Right ventricle myocardium inferior (tissue), 1 donor: Measurements from ENCODE around the gene TRIOBP. TPM values are rescaled to one million over a fixed set of nuclear protein-coding genes. Genes with fewer than 3 reads are reported as not detected.
A peak's percentile ranks its signal among the peaks of the same experiment; 100 is the strongest.
"Not testable (repeated sequence)": the region's sequence is repeated elsewhere in the genome, so short reads cannot be mapped to it uniquely, and the experiment has no call there.

ENCODE experiments used
- ATAC-seq: fragments of 200-7000 bp; cut with Tn5 transposase; one replicate; pipeline ENCODE4 v1.9.1; 2020; ENCODE audit warnings: mild to moderate bottlenecking, moderate library complexity
- DNase-seq: peaks from one replicate; pipeline ENCODE4 v3.0.0; 2021; ENCODE audit errors: missing footprints
- intact Hi-C: fragments of 100-400 bp; cut with DNase I; formaldehyde crosslinking; loops from one replicate; pipeline ENCODE4 v1.11.0; 2022
- total RNA-seq: library from RNA; stranded (reverse); fragmentation: NEBNext Ultra II Directional; extraction: Animal tissue kit (Norgen Biotek cat#: 25700); gene quantifications from one replicate; pipeline ENCODE4 v1.2.1, GENCODE V29; 2021
- donor health status: DM: no; HTN: yes; CAD: no; lungs with severe emphysema.

Gene TRIOBP
- total RNA-seq, 1 donor from 2014 or later, result 90.1 TPM

DNA sequence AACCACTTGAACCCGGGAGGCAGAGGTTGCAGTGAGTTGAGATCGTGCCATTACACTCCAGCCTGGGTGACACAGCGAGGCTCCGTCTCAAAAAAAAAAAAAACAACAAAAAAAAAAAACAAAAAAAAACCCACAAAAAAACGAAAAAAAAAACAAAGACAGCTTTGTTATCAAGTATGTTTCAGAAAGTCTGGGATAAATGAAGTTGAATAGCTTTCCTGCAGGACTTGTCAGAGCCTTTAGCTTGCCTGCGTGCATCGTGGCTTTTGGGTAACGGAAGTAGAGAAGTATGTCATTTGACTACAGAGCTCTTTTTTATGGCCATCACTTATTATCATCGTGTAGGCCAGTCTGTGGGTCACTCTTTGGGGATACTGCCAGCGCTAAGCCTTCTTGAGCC, 14.6 kb downstream of the TRIOBP start:
- ATAC-seq (no peak), DNase-seq (no peak)
- intact Hi-C loops, result no loop called here

DNA sequence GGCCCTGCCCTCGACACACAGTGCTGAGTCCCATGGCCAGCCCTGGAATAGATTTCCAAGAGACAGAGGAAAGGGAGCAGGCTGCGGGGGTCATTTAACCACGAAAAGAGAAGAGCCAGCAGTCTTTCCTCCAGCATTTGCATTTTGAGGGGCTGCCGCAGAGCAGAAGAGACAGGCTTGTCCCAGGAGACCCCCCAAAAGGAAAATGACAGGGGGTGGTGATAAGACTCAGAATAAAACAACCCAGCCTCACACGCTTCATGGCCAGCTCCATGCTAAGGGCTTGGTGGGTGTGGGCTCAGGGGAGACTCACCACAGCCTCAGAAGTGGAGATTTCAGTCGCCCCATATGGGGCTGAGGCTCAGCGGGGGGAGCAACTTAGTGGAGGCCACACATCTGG, 16.9 kb downstream of the TRIOBP start:
- DNase-seq, result no peak
- intact Hi-C loops, result no loop called here

DNA sequence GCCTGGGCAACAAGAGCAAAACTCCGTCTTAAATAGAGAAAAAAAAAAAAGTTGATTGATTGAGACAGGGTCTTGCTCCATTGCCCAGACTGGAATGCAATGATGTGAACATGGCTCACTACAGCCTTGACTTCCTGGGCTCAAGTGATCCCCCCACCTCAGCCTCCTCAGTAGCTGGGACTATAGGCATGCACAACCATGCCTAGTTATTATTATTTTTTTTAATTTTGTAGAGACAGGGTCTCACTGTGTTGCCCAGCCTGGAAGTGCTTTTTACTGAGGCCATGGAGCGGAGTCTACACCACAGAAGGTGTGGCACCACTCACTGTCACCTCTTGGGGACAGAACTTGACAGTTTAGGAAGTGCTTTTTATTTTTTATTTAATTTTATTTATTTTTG, 17.8 kb downstream of the TRIOBP start:
- no peak for DNase-seq
- intact Hi-C loops, result no loop called here
- ATAC-seq, result no peak

More for the DNA sequence above, 16.9 kb downstream of the TRIOBP start:
- no peak for ATAC-seq

DNA sequence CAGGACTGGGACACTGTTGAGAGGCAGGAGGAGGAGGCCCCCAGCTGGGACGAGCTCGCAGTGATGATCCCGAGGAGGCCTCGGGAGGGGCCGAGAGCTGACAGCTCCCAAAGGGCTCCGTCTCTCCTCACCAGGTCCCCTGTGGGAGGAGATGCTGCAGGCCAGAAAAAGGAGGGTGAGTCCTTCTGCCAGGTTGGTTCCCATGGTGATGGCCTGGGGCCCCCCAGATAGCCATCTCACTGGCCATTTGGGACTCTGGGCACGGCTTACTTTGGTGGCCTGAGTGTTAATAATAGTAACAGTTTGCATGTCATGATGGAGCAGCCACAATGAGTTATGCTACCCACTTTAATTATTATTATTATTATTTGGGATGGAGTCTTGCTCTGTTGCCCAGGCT, 18.9 kb downstream of the TRIOBP start:
- ATAC-seq (no peak), DNase-seq (no peak)
- intact Hi-C loops, result no loop called here

DNA sequence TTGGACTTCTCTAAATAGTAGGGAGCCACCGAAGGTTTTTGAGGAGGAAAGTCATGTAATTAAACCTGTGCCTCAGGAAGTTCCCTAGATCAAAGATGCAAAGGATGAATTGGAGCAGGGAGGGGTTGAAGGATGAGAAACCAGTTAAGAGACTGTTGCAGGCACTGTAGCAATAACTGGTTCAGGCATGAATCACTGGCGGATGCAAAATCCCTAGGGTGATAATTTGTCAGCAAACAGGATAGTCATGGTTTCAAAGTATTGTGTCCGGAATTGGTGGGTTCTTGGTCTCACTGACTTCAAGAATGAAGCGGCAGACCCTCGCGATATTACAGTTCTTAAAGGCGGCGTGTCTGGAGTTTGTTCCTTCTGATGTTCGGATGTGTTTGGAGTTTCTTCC, 19.9 kb downstream of the TRIOBP start:
- DNase-seq (no peak), ATAC-seq (no peak)

DNA sequence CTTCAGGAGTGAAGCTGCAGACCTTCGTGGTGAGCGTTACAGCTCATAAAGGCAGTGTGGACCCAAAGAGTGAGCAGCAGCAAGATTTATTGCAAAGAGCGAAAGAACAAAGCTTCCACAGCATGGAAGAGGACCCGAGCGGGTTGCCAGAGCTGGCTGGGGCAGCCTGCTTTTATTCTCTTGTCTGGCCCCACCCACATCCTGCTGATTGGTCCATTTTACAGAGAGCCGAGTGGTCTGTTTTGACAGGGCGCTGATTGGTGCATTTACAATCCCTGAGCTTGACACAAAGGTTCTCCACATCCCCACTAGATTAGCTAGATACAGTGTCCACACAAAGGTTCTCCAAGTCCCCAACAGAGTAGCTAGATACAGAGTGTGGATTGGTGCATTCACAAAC, 20.4 kb downstream of the TRIOBP start:
- ATAC-seq, DNase-seq, intact Hi-C loops: not testable (repeated sequence)

More for the DNA sequence above, 19.9 kb downstream of the TRIOBP start:
- intact Hi-C loops, result no loop called here

DNA sequence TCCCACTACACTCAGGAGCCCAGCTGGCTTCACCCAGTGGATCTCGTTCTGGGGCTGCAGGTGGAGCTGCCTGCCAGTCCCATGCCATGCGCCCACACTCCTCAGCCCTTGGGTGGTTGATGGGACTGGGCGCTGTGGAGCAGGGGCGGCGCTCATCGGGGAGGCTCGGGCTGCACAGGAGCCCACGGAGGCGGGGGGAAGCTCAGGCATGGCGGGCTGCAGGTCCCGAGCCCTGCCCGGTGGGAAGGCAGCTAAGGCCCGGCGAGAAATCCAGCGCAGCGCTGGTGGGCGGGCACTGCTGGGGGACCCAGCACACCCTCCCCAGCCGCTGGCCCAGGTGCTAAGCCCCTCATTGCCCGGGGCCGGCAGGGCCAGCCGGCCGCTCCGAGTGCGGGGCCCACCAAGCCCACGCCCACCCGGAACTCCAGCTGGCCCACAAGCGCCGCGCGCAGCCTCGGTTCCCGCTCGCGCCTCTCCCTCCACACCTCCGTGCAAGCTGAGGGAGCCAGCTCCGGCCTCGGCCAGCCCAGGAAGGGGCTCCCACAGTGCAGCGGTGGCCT, 21.0 kb downstream of the TRIOBP start:
- DNase-seq, intact Hi-C loops, ATAC-seq: not testable (repeated sequence)

DNA sequence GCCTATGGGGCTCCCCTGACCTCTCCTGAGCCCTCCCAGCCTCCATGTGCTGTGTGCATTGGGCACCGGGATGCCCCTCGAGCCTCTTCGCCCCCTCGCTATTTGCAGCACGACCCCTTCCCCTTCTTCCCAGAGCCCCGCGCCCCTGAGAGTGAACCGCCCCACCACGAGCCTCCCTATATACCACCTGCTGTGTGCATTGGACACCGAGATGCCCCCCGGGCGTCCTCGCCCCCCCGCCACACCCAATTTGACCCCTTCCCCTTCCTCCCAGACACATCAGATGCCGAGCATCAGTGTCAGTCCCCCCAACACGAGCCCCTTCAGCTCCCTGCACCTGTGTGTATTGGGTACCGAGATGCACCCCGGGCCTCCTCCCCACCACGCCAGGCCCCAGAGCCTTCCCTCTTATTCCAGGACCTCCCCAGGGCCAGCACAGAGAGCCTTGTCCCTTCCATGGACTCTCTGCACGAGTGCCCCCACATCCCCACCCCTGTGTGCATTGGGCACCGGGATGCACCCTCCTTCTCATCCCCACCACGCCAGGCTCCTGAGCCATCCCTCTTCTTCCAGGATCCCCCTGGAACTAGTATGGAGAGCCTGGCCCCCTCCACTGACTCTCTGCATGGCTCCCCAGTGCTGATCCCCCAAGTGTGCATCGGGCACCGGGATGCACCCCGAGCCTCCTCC, 28.8 kb downstream of the TRIOBP start:
- ATAC-seq, result no peak
- no peak for DNase-seq
- intact Hi-C loops, result no loop called here

DNA sequence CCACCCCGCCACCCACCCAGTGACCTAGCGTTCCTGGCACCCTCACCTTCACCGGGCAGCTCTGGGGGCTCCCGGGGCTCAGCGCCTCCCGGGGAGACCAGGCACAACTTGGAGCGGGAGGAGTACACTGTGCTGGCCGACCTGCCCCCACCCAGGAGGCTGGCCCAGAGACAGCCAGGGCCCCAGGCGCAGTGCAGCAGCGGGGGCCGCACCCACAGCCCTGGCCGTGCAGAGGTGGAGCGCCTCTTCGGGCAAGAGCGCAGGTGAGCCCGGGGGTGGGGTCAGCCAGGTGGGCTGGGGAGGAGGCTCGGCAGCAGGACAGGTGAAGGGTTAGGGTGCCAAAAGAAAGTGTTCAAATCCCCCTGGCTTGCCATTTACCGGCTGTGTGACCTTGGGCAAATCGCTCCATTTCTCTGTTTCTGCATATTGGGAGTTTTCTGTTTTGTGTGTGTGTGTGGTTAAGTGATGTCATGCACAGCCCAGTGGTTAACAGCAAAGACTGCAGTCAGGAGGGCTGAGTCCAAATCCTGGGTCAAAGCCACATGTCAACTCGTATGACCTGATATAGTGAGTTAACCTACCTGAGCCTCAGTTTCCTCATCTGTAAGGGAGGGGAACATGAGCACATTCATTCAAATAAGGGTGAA, 29.5 kb downstream of the TRIOBP start:
- ATAC-seq, result no peak
- intact Hi-C loops, result no loop called here
- no peak for DNase-seq

DNA sequence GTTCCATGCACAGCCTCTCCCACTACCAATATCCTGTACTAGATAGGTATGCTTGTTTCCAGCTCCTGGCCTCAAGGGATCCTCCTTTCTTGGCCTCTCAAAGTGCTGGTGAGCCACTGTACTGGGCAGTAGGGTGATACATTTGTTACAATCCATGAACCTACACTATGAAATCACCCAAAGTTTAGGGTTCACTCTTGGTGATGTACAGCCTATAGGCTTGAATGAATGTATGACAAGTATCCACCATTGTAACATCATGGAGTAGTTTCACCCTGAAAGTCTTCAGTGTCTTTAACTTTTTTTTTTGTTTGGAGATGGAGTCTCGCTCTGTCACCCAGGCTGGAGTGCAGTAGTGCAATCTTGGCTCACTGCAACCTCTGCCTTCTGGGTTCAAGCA, 31.8 kb downstream of the TRIOBP start:
- no peak for ATAC-seq
- DNase-seq, result no peak
- intact Hi-C loops, result no loop called here

DNA sequence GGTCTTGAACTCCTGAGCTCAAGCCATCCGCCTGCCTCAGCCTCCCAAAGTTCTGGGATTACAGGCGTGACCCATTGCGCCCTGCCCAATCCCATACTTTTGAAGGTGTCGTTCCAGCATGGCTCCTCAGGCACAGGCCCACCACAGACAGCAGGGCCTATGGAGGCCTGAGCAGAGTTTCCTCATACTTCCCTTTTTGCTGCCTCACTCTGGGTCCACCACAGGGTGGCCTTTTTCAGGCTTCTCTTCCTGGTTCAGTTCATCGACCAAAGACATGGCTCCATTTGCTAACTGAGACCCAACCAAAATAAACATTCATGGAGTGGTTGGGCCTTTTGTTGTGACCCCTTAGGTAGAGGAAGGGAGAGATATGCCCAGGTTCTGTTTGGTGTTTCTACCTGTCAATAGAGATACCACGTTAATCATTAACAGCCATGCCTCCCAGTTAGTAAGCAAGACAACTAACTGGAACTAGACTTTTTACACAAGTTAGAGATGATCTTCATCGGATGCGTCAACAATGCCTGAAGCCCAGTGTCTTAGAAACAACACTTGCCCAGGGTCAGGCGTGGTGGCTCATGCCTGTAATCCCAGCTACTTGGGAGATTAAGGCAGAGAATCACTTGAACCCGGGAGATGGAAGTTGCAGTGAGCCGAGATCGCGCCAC, 35.1 kb downstream of the TRIOBP start:
- DNase-seq (no peak), ATAC-seq (no peak)
- intact Hi-C loops, result no loop called here

DNA sequence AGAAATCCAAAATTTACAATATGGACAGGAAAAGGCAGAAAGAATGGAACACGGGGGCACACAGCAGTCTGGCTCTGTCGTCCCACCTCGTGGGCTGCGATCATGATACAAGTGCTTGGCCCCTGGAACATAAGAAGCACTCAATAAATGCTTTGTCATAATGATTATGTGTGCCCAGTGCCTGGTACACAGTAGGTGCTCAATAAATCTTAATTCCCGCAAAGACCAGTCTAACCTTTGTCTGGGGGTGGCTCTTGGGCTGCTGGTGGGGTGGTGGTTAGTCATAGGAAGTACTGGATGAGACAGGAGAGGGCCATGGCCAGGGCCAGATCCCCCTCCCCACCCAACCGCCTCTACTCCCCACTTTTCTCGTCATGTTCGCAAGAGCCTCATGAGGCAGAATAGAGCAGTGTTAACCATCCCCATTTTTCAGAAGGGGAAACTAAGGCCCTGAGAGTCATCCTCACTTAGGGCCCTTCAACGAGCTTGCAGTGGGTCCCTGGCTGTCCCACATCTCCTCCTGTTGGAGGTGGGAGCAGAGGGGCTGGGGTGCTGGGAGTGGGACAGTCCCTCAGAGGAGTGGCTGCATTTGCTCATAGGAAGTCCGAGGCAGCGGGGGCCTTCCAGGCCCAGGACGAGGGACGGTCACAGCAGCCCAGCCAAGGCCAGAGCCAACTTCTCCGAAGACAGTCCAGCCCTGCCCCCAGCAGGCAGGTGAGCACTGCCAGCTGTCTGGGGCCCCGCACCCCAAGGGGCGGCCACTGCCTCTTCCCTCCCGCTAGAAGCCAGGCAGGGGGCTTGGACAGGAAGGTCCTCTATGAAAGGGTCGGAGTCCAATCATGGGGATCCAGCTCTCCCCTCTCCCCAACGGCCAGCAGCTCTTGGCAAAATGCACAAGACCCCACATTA, 36.1 kb downstream of the TRIOBP start:
- intact Hi-C loops, result no loop called here
- ATAC-seq (no peak), DNase-seq (no peak)

DNA sequence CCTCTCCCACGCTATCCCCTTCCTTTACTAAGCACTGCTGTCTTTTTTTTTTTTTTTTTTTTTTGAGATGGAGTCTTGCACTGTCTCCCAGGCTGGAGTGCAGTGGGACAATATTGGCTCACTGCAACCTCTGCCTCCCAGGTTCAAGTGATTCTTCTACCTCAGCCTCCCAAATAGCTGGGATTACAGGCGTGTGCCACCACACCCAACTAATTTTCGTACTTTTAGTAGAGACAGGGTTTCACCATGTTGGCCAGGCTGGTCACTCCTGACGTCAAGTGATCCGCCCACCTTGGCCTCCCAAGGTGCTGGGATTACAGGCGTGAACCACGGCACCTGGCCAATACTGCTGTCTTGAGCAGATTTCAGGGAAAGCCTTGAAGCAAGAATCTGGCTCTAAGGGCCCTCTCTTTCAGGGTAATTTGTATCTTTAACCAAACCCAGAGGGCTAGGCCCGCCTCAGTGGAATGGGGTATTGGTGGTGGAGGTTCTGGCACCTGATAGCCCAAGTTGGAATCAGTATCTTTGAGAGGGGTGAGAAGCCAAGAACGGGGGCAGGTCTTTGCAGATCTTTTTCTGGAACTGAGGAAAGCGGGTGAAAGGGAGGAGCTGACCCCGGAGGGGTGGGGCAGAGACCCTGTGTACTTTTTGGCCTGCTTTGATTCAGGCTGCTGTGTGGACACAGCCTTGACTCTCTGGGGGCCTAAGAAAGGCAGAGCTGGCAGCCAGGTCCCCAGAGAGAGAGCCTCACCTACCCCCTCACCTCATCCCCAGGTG, 37.0 kb downstream of the TRIOBP start:
- intact Hi-C loops, result no loop called here
- DNase-seq, result no peak
- ATAC-seq, result no peak

DNA sequence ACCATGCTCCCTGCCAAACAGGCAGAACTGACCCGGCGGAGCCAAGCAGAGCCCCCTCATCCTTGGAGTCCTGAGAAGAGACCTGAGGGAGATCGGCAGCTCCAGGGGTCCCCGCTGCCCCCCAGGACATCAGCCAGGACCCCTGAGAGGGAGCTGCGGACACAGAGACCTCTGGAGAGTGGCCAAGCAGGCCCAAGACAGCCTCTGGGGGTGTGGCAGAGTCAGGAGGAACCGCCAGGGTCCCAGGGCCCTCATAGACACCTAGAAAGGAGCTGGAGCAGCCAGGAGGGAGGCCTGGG, 37.5 kb downstream of the TRIOBP start:
- intact Hi-C loops, result no loop called here
- ATAC-seq (no peak), DNase-seq (no peak)

DNA sequence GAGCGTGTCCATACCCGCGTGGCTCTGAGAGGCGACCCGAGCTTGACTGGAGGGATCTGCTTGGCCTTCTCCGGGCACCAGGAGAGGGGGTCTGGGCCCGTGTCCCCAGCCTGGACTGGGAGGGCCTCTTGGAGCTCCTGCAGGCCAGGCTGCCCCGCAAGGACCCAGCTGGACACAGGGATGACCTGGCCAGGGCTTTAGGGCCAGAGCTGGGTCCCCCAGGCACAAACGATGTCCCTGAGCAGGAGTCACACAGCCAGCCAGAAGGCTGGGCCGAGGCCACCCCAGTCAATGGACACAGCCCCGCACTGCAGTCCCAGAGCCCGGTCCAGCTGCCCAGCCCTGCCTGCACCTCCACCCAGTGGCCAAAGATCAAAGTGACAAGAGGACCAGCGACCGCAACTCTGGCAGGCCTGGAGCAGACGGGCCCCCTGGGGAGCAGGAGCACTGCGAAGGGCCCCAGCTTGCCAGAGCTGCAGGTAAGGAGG, 38.2 kb downstream of the TRIOBP start:
- intact Hi-C loops, result no loop called here
- no peak for DNase-seq
- peak; percentile 33 for ATAC-seq

DNA sequence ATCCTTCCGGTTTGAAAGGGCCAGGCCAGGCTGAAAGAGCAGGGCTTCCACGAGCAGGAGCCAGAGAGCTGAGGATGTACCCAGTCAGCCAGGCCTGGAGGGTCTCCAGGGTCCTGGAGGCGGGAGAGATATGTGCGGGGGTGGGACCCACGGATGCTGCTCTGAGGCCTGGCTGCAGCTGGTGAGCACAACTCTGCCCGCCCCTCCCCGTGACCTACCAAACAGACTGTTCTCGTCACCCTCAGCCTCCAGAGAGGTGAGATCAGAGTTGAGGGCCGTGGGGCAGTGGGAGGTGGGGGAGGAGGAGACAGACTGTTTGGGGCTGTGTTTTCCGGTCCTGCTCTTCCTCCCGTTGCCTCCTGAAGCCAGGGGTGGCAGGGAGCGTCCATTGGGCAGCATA, 42.2 kb downstream of the TRIOBP start:
- intact Hi-C loops, result no loop called here
- DNase-seq, result peak; percentile 93
- ATAC-seq, result peak; percentile 81

DNA sequence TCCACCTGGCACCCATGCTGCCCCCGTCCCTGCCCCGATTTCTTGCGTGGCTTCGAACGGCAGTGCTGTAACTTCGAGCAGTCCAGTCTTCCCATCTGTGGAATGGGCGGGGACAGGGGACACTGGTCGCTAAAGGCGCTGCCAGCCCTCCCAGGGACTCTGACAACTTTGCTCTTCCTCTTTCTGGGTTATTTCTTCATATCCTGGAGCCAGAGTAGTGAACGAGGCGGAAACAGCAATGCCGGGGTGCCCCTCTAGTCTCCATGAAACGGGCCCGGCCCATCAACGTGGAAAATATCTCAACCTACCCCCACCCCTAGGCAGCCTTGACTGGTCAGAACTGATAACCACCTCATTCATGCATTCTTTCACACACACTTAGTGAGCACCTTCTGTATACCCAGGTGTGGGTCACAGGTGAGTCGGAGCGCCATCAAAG, 42.8 kb downstream of the TRIOBP start:
- DNase-seq, result peak; percentile 87
- intact Hi-C loops, result no loop called here
- no peak for ATAC-seq
